Testis (tissue), 3 donors: Measurements from ENCODE around the gene PDIA6. TPM values are rescaled to one million over a fixed set of nuclear protein-coding genes. Genes with fewer than 3 reads are reported as not detected.
A peak's percentile ranks its signal among the peaks of the same experiment; 100 is the strongest.

Source experiments
- DNase-seq: peaks from one replicate; pipeline ENCODE4 v3.0.0-alpha.2; 2019
- H3K27ac ChIP-seq, 2 donors: fragments of 200-600 bp; sonication (generic); one replicate each; pipeline ENCODE4 v1.5.1; 2019
- H3K27me3 ChIP-seq: fragments of 200-600 bp; sonication (generic); one replicate; pipeline ENCODE4 v1.5.1; 2019
- H3K36me3 ChIP-seq: fragments of 200-600 bp; sonication (generic); one replicate; pipeline ENCODE4 v1.5.1; 2017; ENCODE audit warnings: low read depth; ENCODE audit errors: missing control alignments
- H3K4me1 ChIP-seq: fragments of 200-600 bp; sonication (generic); one replicate; pipeline ENCODE4 v1.5.1; 2019
- H3K4me3 ChIP-seq, 2 donors: fragments of 200-600 bp; sonication (generic); one replicate each; pipeline ENCODE4 v1.5.1; 2017 to 2019
- H3K9me3 ChIP-seq: fragments of 200-600 bp; sonication (generic); one replicate; pipeline ENCODE4 v1.5.1; 2017
- POLR2A ChIP-seq: fragments of 450-650 bp; IDR thresholded peaks from one replicate; pipeline ENCODE4 v1.6.1; 2017; ENCODE audit warnings: antibody characterized with exemption, mild to moderate bottlenecking, moderate library complexity
- WGBS, 2 donors: methylation state at CpG; one replicate each; pipeline ENCODE4 v1.1.5; 2018; 5-methylcytosine and 5-hydroxymethylcytosine counted together
- intact Hi-C: fragments of 100-400 bp; cut with DNase I; formaldehyde crosslinking; loops from one replicate; pipeline ENCODE4 v1.15.1; 2023; ENCODE audit warnings: low total_unique reads
- polyA plus RNA-seq: library from polyadenylated mRNA; stranded (reverse); fragments of 350-450 nt; fragmentation: Illumina TruSeq; extraction: RNeasy Lipid Tissue Mini Kit (QIAGEN cat#74804); gene quantifications from one replicate; pipeline ENCODE4 v1.2.3, GENCODE V29; 2014; ENCODE audit warnings: low read depth, low replicate concordance; ENCODE audit not compliant: insufficient read depth
- total RNA-seq, 2 donors: library from RNA; depleted of rRNA; stranded (reverse); fragments of >200 nt; gene quantifications; one replicate each; pipeline ENCODE4 v1.2.3, GENCODE V29; 2016
- TF ChIP-seq, protein P1 (sequence below), 3 experiments: fragments of 450-650 bp in 2 of 3; fragments of 200-600 bp in 1 of 3; sonication (generic) in 1 of 3; IDR thresholded peaks; one replicate each; pipeline ENCODE4 v1.5.1; 2016 to 2019; ENCODE audit warnings: antibody characterized with exemption in 3 of 3, mild to moderate bottlenecking in 2 of 3, moderate library complexity in 1 of 3

The PDIA6 gene
- total and polyA plus RNA-seq, 3 donors from 2014 or later = 74.3 to 123 (median 78.4) TPM

DNA sequence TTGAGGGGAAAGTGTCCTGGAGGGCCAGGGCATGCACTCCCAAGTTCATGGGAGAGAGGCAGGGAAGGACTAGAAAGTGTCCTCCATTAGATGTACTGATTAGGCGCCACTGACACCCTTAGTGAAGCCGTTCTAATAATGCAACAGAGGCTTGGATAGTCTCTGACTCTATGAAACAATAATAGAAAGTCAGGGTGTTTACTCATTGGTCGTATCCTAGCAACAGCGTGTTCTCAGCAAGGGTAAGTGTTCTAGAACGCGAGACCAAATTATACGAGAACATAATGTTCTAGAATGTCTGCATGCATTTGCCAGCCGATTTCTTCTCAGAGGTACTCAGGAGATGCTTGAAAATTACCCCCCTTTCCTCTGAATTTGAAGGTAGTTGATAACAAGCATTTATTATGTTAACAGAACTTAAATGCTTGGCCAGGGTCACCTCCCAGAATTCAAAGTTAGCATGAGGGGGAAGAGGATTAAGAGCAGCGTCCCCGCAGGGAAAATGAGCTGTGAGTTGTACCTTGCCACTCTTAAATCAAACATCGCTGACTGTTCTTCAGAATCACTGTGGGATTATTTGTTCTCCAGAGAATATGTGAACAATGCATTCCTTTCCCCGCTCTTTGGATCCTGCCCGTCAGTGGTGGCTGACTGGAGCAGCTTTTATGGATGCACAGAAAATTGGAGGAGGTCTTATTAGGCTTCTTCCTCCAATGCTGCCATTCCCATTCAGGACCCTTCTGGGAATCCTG is 33.7 kb upstream of the PDIA6 start:
- 78 to 87% methylated on average over 13 of the region's 13 CpGs for WGBS, 2 donors
- Histone ChIP-seq H3K9me3 (no peaks in the 10 kb centered on the region), H3K4me1 (no peaks in the 10 kb centered on the region), H3K27me3 (no peaks in the 10 kb centered on the region), H3K36me3 (no peaks in the 10 kb centered on the region), H3K27ac (no peak overlapping the region), H3K4me3 (no peak overlapping the region)
- intact Hi-C loops = no loop called here
- no peak for DNase-seq
- no peak for TF ChIP-seq POLR2A
- TF ChIP-seq, protein P1, sequence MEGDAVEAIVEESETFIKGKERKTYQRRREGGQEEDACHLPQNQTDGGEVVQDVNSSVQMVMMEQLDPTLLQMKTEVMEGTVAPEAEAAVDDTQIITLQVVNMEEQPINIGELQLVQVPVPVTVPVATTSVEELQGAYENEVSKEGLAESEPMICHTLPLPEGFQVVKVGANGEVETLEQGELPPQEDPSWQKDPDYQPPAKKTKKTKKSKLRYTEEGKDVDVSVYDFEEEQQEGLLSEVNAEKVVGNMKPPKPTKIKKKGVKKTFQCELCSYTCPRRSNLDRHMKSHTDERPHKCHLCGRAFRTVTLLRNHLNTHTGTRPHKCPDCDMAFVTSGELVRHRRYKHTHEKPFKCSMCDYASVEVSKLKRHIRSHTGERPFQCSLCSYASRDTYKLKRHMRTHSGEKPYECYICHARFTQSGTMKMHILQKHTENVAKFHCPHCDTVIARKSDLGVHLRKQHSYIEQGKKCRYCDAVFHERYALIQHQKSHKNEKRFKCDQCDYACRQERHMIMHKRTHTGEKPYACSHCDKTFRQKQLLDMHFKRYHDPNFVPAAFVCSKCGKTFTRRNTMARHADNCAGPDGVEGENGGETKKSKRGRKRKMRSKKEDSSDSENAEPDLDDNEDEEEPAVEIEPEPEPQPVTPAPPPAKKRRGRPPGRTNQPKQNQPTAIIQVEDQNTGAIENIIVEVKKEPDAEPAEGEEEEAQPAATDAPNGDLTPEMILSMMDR (IDR thresholded peaks at IDR 0.05) = no peak

DNA sequence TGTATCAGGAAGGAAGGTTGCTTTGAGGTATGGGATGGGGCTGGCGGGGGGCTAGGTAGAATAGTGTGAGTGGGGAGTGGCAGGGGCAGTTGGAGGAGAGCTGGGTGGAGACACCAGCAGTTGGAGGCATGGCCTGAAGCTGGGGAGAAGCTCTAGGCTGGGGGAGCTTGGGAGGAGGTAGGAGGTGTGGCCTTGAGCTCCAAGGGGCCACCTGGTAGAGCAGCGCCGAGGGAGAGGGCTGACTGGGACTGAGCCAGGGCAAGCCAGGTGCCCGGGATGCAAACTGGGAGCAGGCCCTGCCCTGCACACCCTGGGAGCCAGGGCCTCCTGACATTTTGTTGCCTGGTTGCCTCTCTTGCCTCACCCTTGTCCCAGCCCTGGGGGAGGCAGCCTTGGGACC is 33.1 kb upstream of the PDIA6 start:
- no peak overlapping the region for H3K27ac ChIP-seq
- H3K4me1 ChIP-seq = no peaks in the 10 kb centered on the region
- no peaks in the 10 kb centered on the region for H3K36me3 ChIP-seq
- 79 to 82% methylated on average over 4 of the region's 4 CpGs for WGBS, 2 donors
- H3K4me3 ChIP-seq = no peak overlapping the region
- TF ChIP-seq, protein P1 (IDR thresholded peaks at IDR 0.05) = no peak
- TF ChIP-seq POLR2A = no peak
- no peak for DNase-seq
- intact Hi-C loops = no loop called here
- H3K27me3 ChIP-seq = no peaks in the 10 kb centered on the region
- H3K9me3 ChIP-seq = no peaks in the 10 kb centered on the region

DNA sequence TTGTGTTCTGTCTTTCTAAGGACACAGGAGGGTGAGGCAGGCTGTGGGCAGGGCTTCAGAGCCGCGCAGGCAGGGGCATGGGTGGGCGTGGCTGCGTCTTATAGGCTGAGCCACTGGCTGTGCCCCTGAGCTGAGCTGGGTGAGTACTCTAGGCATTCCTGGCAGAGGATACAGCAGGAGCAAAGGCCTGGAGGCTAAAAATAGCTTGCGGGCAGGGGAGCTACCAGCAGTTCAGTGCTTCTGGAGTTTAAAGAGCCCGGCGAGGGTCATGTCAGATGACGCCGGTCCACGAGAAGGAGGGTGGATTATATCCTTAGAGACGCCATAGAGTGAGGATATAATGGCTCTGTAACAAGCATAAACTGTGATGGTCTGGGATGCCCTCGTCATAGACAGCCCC is 31.5 kb upstream of the PDIA6 start:
- 30 to 35% methylated on average over 11 of the region's 12 CpGs for WGBS, 2 donors
- H3K4me1 ChIP-seq = no peaks in the 10 kb centered on the region
- no peaks in the 10 kb centered on the region for H3K36me3 ChIP-seq
- H3K27ac ChIP-seq = no peak overlapping the region
- DNase-seq = peak; percentile 80
- H3K9me3 ChIP-seq = no peaks in the 10 kb centered on the region
- TF ChIP-seq, protein P1 (IDR thresholded peaks at IDR 0.05) = no peak
- TF ChIP-seq POLR2A = no peak
- no peaks in the 10 kb centered on the region for H3K27me3 ChIP-seq
- H3K4me3 ChIP-seq = no peak overlapping the region
- intact Hi-C loops = no loop called here

DNA sequence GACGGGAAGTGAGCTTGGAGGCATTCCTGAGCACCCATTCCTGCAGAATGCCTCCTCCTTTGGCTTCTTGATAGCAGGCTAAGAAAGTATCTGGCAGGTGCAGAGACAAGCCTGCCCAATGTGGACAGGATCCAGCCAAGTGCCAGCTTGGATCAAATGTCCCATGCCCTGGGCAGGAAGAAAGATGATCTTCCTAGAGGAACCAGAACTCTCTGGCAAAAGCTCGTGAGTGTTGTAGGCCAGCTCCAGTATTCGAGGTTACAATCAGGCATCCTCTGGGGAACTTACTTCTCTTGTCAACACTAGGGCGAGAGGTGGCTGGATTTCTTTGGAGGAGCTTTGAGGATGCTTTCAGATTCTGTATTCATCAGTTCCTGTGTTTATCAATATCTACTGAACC is 29.9 kb upstream of the PDIA6 start:
- Histone ChIP-seq H3K4me3 (no peak overlapping the region), H3K4me1 (no peaks in the 10 kb centered on the region), H3K27me3 (no peaks in the 10 kb centered on the region), H3K9me3 (no peaks in the 10 kb centered on the region), H3K36me3 (no peaks in the 10 kb centered on the region), H3K27ac (no peak overlapping the region)
- intact Hi-C loops = no loop called here
- TF ChIP-seq, protein P1 (IDR thresholded peaks at IDR 0.05) = no peak
- no peak for TF ChIP-seq POLR2A
- DNase-seq = no peak
- 71 to 94% methylated on average over 4 of the region's 4 CpGs for WGBS, 2 donors
